ENCODE measurements around the gene NSMCE1.
A peak's percentile ranks its signal among the peaks of the same experiment; 100 is the strongest.

The NSMCE1 gene

GRCh38 chr16:27245276-27246172 is 23.0 kb downstream of the NSMCE1 start:
- peak; percentile 89 for FAIRE-seq
- peak; percentile 88 for DNase-seq (ENCODE audit: low spot score)

- no peak for FAIRE-seq
Observed at GRCh38 chr16:27244363-27244755, 24.2 kb downstream of the NSMCE1 start.

GRCh38 chr16:27243725-27244362 is 24.7 kb downstream of the NSMCE1 start:
- no peak for FAIRE-seq
- no peak for DNase-seq (ENCODE audit: low spot score)

More at GRCh38 chr16:27244363-27244755, 24.2 kb downstream of the NSMCE1 start:
- no peak for DNase-seq (ENCODE audit: low spot score)

GRCh38 chr16:27242868-27243590 is 25.5 kb downstream of the NSMCE1 start:
- peak; percentile 83 for FAIRE-seq
- peak; percentile 84 for DNase-seq (ENCODE audit: low spot score)

GRCh38 chr16:27242398-27242797 is 26.2 kb downstream of the NSMCE1 start:
- no peak for DNase-seq (ENCODE audit: low spot score)
- FAIRE-seq, result no peak

GRCh38 chr16:27241658-27242057 is 26.9 kb downstream of the NSMCE1 start:
- no peak for FAIRE-seq
- no peak for DNase-seq (ENCODE audit: low spot score)

- FAIRE-seq (no peak), DNase-seq (ENCODE audit: low spot score) (peak; percentile 64)
Observed at GRCh38 chr16:27240948-27241531, 27.5 kb downstream of the NSMCE1 start.

DNA sequence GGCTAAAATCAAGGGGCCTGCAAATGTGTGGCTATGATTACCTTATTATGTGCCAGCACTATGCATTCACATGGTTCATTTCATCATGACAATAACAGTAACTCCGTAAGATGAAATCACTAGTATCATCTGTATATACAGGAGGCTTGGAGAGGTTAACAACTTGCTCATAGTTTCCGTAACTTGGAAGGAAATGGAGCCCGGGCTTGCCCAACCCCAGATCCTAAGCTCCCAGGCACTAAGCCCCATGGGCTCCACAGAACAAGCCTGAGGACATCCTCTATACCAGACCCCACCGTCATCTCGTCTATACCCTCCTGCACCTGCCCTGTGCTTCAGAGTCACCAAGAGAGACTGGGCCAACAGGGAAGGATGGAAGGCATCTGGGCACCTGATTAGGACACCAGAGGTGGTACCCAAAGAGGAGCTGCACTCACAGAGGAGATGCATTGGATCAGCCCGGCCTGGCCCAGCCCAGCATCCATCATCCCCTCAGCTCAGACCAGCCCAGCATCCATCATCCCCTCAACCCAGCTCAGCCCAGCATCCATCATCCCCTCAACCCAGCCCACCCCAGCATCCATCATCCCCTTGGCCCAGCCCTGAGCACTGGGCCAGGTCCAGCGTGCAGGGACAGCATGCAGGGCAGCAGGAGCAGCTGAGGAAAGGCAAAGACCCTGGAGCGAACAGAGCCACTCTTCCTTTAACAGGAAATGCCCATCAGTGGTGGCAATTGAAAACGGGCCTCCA is 28.5 kb downstream of the NSMCE1 start:
- FAIRE-seq (no peak), DNase-seq (ENCODE audit: low spot score) (no peak)

- DNase-seq (ENCODE audit: low spot score) (no peak), FAIRE-seq (no peak)
Observed at GRCh38 chr16:27239026-27239425, 29.5 kb downstream of the NSMCE1 start.

DNA sequence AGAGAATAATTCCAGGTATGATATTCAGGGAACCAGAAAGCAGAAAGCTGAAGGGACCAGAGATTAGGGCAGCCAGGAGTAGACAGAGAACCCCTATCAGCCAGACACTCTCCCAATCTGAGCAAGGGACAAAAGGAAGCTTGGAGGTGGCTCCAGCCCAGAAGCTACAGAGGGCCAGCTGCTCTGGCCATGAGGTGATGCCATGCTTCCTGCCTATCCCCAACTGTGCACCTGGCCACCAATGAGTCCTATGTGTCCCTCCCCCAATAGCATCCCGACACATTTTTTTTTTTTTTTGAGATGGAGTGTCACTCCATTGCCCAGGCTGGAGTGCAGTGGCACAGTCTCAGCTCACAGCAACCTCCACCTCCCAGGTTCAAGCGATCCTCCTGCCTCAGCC is 30.0 kb downstream of the NSMCE1 start:
- DNase-seq (ENCODE audit: low spot score), result no peak
- FAIRE-seq, result no peak

DNA sequence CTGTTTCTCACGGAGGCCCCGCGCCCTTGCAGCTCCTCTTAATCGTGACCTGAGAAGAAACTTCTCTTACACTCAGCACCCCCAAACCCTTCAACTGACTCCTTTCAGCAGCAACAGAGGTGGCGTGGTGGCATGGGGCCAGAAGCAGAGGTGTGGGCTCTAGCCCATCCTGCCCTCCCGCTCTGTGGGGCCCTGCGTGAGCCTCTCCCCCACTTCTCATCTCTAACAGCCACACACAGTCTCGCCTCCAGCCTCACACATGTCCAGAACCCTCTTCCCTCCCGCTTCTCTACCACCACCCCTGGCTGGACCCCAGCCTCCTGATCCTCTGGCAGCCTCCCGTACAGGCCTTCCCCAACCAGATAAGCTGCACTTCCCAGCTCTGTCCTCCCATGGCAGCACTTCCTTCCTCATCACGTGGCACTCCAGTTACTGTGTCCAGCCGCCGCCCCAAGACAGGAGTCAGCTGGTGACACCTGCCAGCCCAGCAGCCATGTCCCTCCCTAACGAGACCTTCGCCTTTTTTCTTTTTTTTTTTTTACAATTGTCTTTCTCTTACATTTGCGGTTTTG is 30.5 kb downstream of the NSMCE1 start:
- FAIRE-seq, result no peak
- DNase-seq (ENCODE audit: low spot score), result no peak

- no peak for FAIRE-seq
- DNase-seq (ENCODE audit: low spot score), result no peak
Observed at GRCh38 chr16:27237219-27238015, 31.2 kb downstream of the NSMCE1 start.

DNA sequence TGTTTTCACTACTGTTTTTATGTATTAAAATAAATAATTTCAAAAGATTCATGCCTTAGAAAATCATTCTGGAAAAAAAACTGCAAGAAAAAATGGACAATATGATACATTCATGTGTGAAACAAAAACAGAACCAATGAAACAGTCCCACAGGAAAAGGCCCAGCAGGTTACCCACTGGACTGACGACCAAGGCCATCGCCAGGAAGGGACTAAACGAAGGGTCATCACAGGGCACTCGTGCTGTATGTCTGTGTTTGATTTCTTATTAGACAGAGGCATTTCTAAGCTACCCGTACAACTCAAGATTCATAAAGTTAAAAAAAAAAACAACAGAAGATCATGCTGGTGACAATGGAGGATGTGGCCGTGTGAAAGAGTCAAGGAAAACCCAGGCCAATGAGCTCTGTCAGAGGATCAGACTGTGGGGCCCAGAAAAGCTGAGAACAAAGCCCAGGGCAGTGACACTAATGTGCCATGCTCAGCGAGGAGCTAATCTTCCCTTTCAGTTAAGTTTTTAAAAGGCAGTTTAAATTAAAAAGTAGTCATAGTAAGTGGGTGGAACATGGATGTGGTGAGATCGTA is 31.8 kb downstream of the NSMCE1 start:
- no peak for FAIRE-seq
- DNase-seq (ENCODE audit: low spot score), result no peak

DNA sequence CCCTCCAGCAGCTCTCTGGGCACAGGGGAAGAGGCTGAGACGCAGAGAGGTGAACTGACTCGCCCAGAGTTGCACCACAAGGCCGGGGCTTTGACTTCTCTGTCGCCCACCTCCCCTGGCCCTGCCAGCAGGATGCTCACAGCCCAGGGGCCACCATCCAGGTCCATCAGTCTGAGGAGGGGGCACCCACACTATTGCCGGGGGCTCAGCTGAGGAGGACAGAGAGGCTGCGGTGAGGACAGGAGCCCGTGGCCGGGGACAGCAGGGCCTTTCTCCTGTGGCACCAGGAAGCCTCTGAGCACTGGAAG is 32.7 kb downstream of the NSMCE1 start:
- DNase-seq (ENCODE audit: low spot score) (no peak), FAIRE-seq (no peak)

DNA sequence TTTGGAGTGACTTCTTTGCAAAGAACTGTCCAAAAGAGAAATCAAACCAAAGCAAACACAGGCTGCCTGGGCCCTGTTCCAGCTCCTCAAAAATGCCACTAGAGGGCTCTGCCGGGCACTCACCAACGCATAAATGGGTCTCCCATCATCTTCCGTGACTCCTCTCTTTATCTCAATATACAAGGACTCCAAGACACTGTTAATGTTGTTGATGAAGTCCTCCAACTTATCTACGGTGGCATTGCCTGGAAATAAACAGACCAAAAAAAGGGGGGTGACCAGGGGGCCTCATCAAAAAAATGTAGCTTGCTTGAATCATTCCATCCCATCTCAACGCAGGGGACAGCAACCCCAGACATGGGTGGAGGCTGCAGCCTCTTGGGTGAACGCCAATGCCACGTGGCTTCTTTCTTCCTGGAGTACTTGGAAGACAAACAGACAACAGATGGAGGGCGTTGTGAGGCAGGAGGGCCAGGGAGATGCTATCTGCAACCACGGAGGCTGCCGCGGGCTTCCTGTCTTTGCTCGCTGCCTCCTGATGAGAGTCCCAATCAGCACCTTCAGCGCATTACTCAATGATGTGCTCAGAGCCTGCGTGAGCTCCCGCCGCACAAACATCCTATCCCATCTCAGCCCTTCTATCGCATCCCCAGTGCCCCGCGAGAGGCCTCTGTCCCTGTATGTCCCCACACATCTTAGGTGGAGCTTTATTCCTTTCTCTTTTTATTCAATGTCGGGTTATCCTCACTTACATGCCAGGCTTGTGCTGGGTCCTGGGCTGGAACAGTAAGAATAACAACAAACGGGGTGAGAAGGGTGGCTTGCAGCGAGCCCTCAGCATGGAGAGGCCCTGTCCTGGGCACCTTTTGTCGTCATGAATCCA is 33.3 kb downstream of the NSMCE1 start:
- FAIRE-seq (no peak), DNase-seq (ENCODE audit: low spot score) (peak; percentile 57)

DNA sequence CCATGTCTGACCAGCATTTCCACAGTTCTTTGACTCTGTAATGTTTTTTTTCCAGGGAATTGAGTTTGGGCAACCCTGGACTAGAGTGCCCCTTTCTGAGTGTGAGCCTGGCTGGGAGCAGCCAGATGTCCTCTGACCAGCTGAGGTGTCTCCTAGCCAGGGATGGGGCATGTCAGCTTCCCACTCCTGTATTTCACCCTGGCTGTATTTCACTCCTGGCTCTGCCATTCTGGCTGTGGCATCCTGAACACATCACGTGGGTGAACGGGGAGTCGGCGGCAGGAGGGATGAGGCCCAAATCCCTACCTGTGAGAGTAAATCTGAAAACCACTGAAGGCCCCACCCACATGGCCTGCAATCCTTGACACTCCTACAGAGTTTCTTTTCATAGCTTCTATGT is 34.0 kb downstream of the NSMCE1 start:
- FAIRE-seq, result no peak
- DNase-seq (ENCODE audit: low spot score), result no peak

- FAIRE-seq (no peak), DNase-seq (ENCODE audit: low spot score) (no peak)
Observed at GRCh38 chr16:27234171-27234570, 34.4 kb downstream of the NSMCE1 start.

GRCh38 chr16:27233731-27234130 is 34.8 kb downstream of the NSMCE1 start:
- DNase-seq (ENCODE audit: low spot score), result no peak
- no peak for FAIRE-seq

Measured in RCC 7860 (cell line).